Measurements from ENCODE around the gene TRAPPC11. TPM values are rescaled to one million over a fixed set of nuclear protein-coding genes. Genes with fewer than 3 reads are reported as not detected.

Gene TRAPPC11
- total and polyA plus RNA-seq, 9 of the 15 experiments (the other 6 are each of a cell fraction or from before 2014, with no cell fraction given): 11.6 to 49.0 (median 28.7) TPM

DNA sequence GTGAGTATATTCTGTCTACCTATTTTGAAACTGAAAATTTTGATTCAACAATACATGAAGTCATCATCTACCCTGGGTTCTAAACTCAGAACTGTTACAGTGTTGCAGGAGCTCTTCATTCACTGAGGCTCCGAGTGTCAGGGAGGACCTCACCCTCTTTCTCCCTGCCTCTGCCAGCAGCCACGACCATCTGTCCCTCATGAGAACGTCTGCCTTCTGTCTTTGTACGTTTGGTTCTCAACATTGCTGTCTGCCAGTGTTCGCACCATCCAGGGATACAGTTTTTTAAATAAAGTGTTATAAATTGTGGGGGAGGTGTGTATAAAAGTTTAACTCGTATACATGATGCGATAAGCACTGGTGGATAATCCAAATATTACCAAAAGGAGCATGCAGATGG lies 55.5 kb downstream of the TRAPPC11 start:
- TF ChIP-seq CC2D1A (IDR thresholded peaks at IDR 0.05): no peak
- TF ChIP-seq ZKSCAN8 (CRISPR knock-in tag; IDR thresholded peaks at IDR 0.05): no peak
- TF ChIP-seq TCF3 (CRISPR knock-in tag; IDR thresholded peaks at IDR 0.05): no peak
- Histone ChIP-seq H3K9me1 (ENCODE audit: control insufficient read depth, insufficient read depth, low read length) (no peaks in the 10 kb centered on the region), H3K79me2 (ENCODE audit: control insufficient read depth, insufficient read depth, low read length) (no peaks in the 10 kb centered on the region), H3K27ac (ENCODE audit: extremely low read depth, low read depth, low read length) (no peak overlapping the region), H3K27me3 (ENCODE audit: control insufficient read depth in 2 of 2, insufficient read depth in 2 of 2, low read length in 2 of 2) (no peaks in the 10 kb centered on the region; a peak in 1 of 5 replicates), H3K36me3 (ENCODE audit: control insufficient read depth, insufficient read depth, low read length) (peaks cover 18% of the 10 kb centered on the region; the same call in 1 of the 3 replicates), H2AFZ (ENCODE audit: low read depth, low read length) (no peak overlapping the region), H3K4me3 (no peak overlapping the region), H3K9me3 (replicated peaks; ENCODE audit: control insufficient read depth, insufficient read depth, low read depth, low read length) (no peaks in the 10 kb centered on the region), H3K9ac (ENCODE audit: insufficient read depth in 1 of 2, low read depth in 2 of 2, low read length in 2 of 2) (no peak overlapping the region), H3K4me2 (ENCODE audit: insufficient read depth, low read length) (no peak overlapping the region), H4K20me1 (replicated peaks; ENCODE audit: control insufficient read depth, insufficient read depth, low read length) (no peaks in the 10 kb centered on the region), H3K4me1 (replicated peaks in 1 of 2; ENCODE audit: control insufficient read depth in 2 of 2, insufficient read depth in 2 of 2, low read length in 2 of 2) (no peaks in the 10 kb centered on the region)
- in situ Hi-C loops (cut with MboI): no loop called here
- CTCF ChIA-PET (ENCODE audit: low intra/inter-chr PET ratio): no interaction called here
- ATAC-seq: no peak
- no peak for FAIRE-seq
- no peak for DNase-seq (ENCODE audit: extremely low read depth in 1 of 4, low spot score in 3 of 4)
- intact Hi-C loops (cut with micrococcal nuclease): no loop called here
- BruUV-seq (replicated peaks): no TSS peak
- whole genome bisulfite sequencing (ENCODE audit: insufficient coverage, low coverage, missing lambda C conversion rate): 46% methylated on average over 7 of the region's 7 CpGs
- POLR2A ChIA-PET: no interaction called here

DNA sequence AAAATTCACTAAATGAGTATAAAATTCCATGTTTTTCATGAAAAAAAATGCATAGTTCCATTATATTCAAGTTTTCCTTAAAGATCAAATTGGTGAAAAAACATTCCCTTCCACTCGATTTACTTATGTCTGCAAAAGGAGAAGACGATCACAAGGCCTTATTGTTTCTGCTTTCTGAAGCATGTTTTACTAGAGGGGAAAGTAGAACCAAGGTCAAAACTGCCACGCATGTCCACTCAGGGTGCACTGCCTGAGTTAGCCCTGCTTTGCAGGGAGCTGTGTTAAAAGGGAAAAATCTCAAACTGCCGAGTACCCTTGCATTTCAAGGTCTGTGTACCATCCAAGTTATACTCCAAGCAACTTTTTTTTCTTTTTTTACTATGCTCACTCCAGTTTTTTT lies 57.2 kb downstream of the TRAPPC11 start:
- whole genome bisulfite sequencing (ENCODE audit: insufficient coverage, low coverage, missing lambda C conversion rate): 32% methylated on average over 4 of the region's 4 CpGs
- FAIRE-seq: no peak
- no peaks in the 10 kb centered on the region for H4K20me1 ChIP-seq (replicated peaks; ENCODE audit: control insufficient read depth, insufficient read depth, low read length)
- H3K27me3 ChIP-seq (ENCODE audit: control insufficient read depth in 2 of 2, insufficient read depth in 2 of 2, low read length in 2 of 2): peaks cover 4 to 8% of the 10 kb centered on the region in 2 experiments; a peak in 4 of 5 replicates
- no peak overlapping the region for H3K4me2 ChIP-seq (ENCODE audit: insufficient read depth, low read length)
- peaks cover 12% of the 10 kb centered on the region; the same call in 1 of the 3 replicates for H3K36me3 ChIP-seq (ENCODE audit: control insufficient read depth, insufficient read depth, low read length)
- no peak overlapping the region for H3K9ac ChIP-seq (ENCODE audit: insufficient read depth in 1 of 2, low read depth in 2 of 2, low read length in 2 of 2)
- H3K79me2 ChIP-seq (ENCODE audit: control insufficient read depth, insufficient read depth, low read length): no peaks in the 10 kb centered on the region
- H3K9me3 ChIP-seq (replicated peaks; ENCODE audit: control insufficient read depth, insufficient read depth, low read depth, low read length): no peaks in the 10 kb centered on the region
- POLR2A ChIA-PET: no interaction called here
- no peak; the same call in 2 of the 3 replicates for ATAC-seq
- intact Hi-C loops (cut with micrococcal nuclease): no loop called here
- no peak for DNase-seq (ENCODE audit: extremely low read depth in 1 of 4, low spot score in 3 of 4)
- no peak overlapping the region for H3K4me3 ChIP-seq
- no peaks in the 10 kb centered on the region for H3K9me1 ChIP-seq (ENCODE audit: control insufficient read depth, insufficient read depth, low read length)
- H3K27ac ChIP-seq (ENCODE audit: extremely low read depth, low read depth, low read length): no peak overlapping the region
- CTCF ChIA-PET (ENCODE audit: low intra/inter-chr PET ratio): no interaction called here
- TF ChIP-seq, protein P1, sequence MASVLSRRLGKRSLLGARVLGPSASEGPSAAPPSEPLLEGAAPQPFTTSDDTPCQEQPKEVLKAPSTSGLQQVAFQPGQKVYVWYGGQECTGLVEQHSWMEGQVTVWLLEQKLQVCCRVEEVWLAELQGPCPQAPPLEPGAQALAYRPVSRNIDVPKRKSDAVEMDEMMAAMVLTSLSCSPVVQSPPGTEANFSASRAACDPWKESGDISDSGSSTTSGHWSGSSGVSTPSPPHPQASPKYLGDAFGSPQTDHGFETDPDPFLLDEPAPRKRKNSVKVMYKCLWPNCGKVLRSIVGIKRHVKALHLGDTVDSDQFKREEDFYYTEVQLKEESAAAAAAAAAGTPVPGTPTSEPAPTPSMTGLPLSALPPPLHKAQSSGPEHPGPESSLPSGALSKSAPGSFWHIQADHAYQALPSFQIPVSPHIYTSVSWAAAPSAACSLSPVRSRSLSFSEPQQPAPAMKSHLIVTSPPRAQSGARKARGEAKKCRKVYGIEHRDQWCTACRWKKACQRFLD (CRISPR knock-in tag; IDR thresholded peaks at IDR 0.05): no peak
- TF ChIP-seq ZNF445 (CRISPR knock-in tag; IDR thresholded peaks at IDR 0.05; ENCODE audit: low read depth) (no peak), DMBX1 (CRISPR knock-in tag; IDR thresholded peaks at IDR 0.05; ENCODE audit: borderline replicate concordance) (no peak), MAFK (IDR thresholded peaks at IDR 0.05; ENCODE audit: low read length) (no peak), ZNF143 (CRISPR knock-in tag; IDR thresholded peaks at IDR 0.05) (no peak), SP2 (IDR thresholded peaks at IDR 0.05; ENCODE audit: extremely low read depth, low read depth, low read length, poor library complexity, severe bottlenecking) (no peak), MED1 (CRISPR knock-in tag; IDR thresholded peaks at IDR 0.05; ENCODE audit: borderline replicate concordance) (no peak)
- peaks cover 0 to 1% of the 10 kb centered on the region in 2 experiments; a peak in 2 of 5 replicates for H3K4me1 ChIP-seq (replicated peaks in 1 of 2; ENCODE audit: control insufficient read depth in 2 of 2, insufficient read depth in 2 of 2, low read length in 2 of 2)
- BruUV-seq (replicated peaks): no TSS peak
- in situ Hi-C loops (cut with MboI): no loop called here
- H2AFZ ChIP-seq (ENCODE audit: low read depth, low read length): no peak overlapping the region
